GM12878 (cell line): ENCODE measurements around the gene BIK.

Experiments
- CHD2 ChIP-seq: IDR thresholded peaks from 2 replicates; pipeline ENCODE4 v1.6.1; 2011; ENCODE audit warnings: low read depth, low read length, improper control_type of control experiment, borderline replicate concordance
- CREM ChIP-seq: IDR thresholded peaks from 2 replicates; pipeline ENCODE4 v1.6.1; 2014; ENCODE audit warnings: antibody characterized with exemption, low read depth
- ETV6 ChIP-seq, 2 experiments: fragments of 450-650 bp in 1 of 2; IDR thresholded peaks in 1 of 2; conservative IDR thresholded peaks in 1 of 2; 2 replicates each; pipeline ENCODE4 v1.6.1; 2014; ENCODE audit warnings: antibody characterized with exemption in 1 of 2, borderline replicate concordance in 1 of 2, low read depth in 1 of 2, mild to moderate bottlenecking in 1 of 2, moderate library complexity in 1 of 2
- MXI1 ChIP-seq: fragments of 150-350 bp; IDR thresholded peaks from 2 replicates; pipeline ENCODE4 v1.6.1; 2011; ENCODE audit warnings: low read depth, mild to moderate bottlenecking, inconsistent platforms, low read length, improper control_type of control experiment
- SMC3 ChIP-seq: IDR thresholded peaks from 2 replicates; pipeline ENCODE4 v1.6.1; 2011; ENCODE audit warnings: low read length, improper control_type of control experiment, borderline replicate concordance
- ZBTB40 ChIP-seq: fragments of 450-650 bp; IDR thresholded peaks from 2 replicates; pipeline ENCODE4 v1.6.1; 2016; ENCODE audit warnings: mild to moderate bottlenecking, moderate library complexity, borderline replicate concordance
- ZNF274 ChIP-seq: IDR thresholded peaks from one replicate; pipeline ENCODE4 v1.8.0; 2011; ENCODE audit not compliant: insufficient read length, insufficient read depth
- TF ChIP-seq, protein P1 (sequence below), 3 experiments: IDR thresholded peaks in 2 of 3; conservative IDR thresholded peaks in 1 of 3; 2 replicates each; pipeline ENCODE4 v1.5.1; 2011; ENCODE audit warnings: low read depth in 3 of 3, low read length in 3 of 3, mild to moderate bottlenecking in 3 of 3, control low read depth in 2 of 3, moderate library complexity in 2 of 3, inconsistent platforms in 1 of 3, mixed read lengths in 1 of 3; ENCODE audit not compliant: control insufficient read depth in 2 of 3, insufficient read depth in 1 of 3; ENCODE audit errors: extremely low read depth in 1 of 3
- TF ChIP-seq, protein P2 (sequence below): fragments of 450-650 bp; IDR thresholded peaks from 2 replicates; pipeline ENCODE4 v1.6.1; 2017; ENCODE audit warnings: antibody characterized with exemption, mild to moderate bottlenecking, moderate library complexity
- TF ChIP-seq, protein P3 (sequence below): fragments of 450-650 bp; IDR thresholded peaks from 2 replicates; pipeline ENCODE4 v1.6.1; 2017; ENCODE audit warnings: mild to moderate bottlenecking
- TF ChIP-seq, protein P4 (sequence below): fragments of 450-650 bp; IDR thresholded peaks from 2 replicates; pipeline ENCODE4 v1.6.1; 2016; ENCODE audit warnings: mild to moderate bottlenecking

GRCh38 chr22:43099095-43099494 is 11.5 kb upstream of the BIK start:
- TF ChIP-seq ZBTB40 (no peak), CHD2 (no peak), ZNF274 (no peak), MXI1 (no peak), CREM (no peak), SMC3 (no peak), ETV6 (conservative IDR thresholded peaks at IDR 0.05 in 1 of 2, IDR thresholded peaks at IDR 0.05 in 1 of 2; ENCODE audit: borderline replicate concordance in 1 of 2, low read depth in 1 of 2) (no peak)
- TF ChIP-seq, protein P1, sequence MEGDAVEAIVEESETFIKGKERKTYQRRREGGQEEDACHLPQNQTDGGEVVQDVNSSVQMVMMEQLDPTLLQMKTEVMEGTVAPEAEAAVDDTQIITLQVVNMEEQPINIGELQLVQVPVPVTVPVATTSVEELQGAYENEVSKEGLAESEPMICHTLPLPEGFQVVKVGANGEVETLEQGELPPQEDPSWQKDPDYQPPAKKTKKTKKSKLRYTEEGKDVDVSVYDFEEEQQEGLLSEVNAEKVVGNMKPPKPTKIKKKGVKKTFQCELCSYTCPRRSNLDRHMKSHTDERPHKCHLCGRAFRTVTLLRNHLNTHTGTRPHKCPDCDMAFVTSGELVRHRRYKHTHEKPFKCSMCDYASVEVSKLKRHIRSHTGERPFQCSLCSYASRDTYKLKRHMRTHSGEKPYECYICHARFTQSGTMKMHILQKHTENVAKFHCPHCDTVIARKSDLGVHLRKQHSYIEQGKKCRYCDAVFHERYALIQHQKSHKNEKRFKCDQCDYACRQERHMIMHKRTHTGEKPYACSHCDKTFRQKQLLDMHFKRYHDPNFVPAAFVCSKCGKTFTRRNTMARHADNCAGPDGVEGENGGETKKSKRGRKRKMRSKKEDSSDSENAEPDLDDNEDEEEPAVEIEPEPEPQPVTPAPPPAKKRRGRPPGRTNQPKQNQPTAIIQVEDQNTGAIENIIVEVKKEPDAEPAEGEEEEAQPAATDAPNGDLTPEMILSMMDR (IDR thresholded peaks at IDR 0.05 in 2 of 3, conservative IDR thresholded peaks at IDR 0.05 in 1 of 3; ENCODE audit: control insufficient read depth in 2 of 3, extremely low read depth in 1 of 3, insufficient read depth in 1 of 3, low read depth in 3 of 3, low read length in 3 of 3) = no peak
- TF ChIP-seq, protein P2, sequence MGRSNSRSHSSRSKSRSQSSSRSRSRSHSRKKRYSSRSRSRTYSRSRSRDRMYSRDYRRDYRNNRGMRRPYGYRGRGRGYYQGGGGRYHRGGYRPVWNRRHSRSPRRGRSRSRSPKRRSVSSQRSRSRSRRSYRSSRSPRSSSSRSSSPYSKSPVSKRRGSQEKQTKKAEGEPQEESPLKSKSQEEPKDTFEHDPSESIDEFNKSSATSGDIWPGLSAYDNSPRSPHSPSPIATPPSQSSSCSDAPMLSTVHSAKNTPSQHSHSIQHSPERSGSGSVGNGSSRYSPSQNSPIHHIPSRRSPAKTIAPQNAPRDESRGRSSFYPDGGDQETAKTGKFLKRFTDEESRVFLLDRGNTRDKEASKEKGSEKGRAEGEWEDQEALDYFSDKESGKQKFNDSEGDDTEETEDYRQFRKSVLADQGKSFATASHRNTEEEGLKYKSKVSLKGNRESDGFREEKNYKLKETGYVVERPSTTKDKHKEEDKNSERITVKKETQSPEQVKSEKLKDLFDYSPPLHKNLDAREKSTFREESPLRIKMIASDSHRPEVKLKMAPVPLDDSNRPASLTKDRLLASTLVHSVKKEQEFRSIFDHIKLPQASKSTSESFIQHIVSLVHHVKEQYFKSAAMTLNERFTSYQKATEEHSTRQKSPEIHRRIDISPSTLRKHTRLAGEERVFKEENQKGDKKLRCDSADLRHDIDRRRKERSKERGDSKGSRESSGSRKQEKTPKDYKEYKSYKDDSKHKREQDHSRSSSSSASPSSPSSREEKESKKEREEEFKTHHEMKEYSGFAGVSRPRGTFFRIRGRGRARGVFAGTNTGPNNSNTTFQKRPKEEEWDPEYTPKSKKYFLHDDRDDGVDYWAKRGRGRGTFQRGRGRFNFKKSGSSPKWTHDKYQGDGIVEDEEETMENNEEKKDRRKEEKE = no peak
- TF ChIP-seq, protein P3, sequence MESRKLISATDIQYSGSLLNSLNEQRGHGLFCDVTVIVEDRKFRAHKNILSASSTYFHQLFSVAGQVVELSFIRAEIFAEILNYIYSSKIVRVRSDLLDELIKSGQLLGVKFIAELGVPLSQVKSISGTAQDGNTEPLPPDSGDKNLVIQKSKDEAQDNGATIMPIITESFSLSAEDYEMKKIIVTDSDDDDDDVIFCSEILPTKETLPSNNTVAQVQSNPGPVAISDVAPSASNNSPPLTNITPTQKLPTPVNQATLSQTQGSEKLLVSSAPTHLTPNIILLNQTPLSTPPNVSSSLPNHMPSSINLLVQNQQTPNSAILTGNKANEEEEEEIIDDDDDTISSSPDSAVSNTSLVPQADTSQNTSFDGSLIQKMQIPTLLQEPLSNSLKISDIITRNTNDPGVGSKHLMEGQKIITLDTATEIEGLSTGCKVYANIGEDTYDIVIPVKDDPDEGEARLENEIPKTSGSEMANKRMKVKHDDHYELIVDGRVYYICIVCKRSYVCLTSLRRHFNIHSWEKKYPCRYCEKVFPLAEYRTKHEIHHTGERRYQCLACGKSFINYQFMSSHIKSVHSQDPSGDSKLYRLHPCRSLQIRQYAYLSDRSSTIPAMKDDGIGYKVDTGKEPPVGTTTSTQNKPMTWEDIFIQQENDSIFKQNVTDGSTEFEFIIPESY = no peak
- TF ChIP-seq, protein P4, sequence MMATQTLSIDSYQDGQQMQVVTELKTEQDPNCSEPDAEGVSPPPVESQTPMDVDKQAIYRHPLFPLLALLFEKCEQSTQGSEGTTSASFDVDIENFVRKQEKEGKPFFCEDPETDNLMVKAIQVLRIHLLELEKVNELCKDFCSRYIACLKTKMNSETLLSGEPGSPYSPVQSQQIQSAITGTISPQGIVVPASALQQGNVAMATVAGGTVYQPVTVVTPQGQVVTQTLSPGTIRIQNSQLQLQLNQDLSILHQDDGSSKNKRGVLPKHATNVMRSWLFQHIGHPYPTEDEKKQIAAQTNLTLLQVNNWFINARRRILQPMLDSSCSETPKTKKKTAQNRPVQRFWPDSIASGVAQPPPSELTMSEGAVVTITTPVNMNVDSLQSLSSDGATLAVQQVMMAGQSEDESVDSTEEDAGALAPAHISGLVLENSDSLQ = no peak
